CD14-positive monocyte (primary cell): ENCODE results near the gene CBX1. TPM values are rescaled to one million over a fixed set of nuclear protein-coding genes. Genes with fewer than 3 reads are reported as not detected.
"Not testable (repeated sequence)": the region's sequence is repeated elsewhere in the genome, so short reads cannot be mapped to it uniquely, and the experiment has no call there.

Source experiments
- DNase-seq, 3 donors: peaks; one replicate each; pipeline ENCODE4 v3.0.0-alpha.2; 2011 to 2022
- H2AFZ ChIP-seq: 2 replicates; pipeline ENCODE4 v1.6.0; 2012; ENCODE audit warnings: mild to moderate bottlenecking, low read depth, low read length, inconsistent platforms; ENCODE audit not compliant: insufficient read depth, poor library complexity, severe bottlenecking
- H3K27ac ChIP-seq, 2 donors: 1 replicate in 1 of 2; 2 replicates in 1 of 2; pipeline ENCODE4 v1.5.1; 2012 to 2013; ENCODE audit warnings: low read length in 2 of 2, control low read depth in 1 of 2, inconsistent platforms in 1 of 2, low read depth in 1 of 2, mild to moderate bottlenecking in 1 of 2
- H3K27me3 ChIP-seq, 2 donors: one replicate each; pipeline versions ENCODE4 v1.6.0 to v1.6.1; 2011 to 2013; ENCODE audit warnings: low read length in 2 of 2; ENCODE audit not compliant: control insufficient read depth in 2 of 2, insufficient read depth in 2 of 2
- H3K36me3 ChIP-seq, 2 donors: replicated peaks in 1 of 2; 1 replicate in 1 of 2; 2 replicates in 1 of 2; pipeline versions ENCODE4 v1.5.1 to v1.6.1; 2012 to 2013; ENCODE audit warnings: low read length in 2 of 2, control low read depth in 1 of 2, inconsistent platforms in 1 of 2, mild to moderate bottlenecking in 1 of 2; ENCODE audit not compliant: insufficient read depth in 2 of 2, control insufficient read depth in 1 of 2
- H3K4me1 ChIP-seq, 2 donors: 1 replicate in 1 of 2; 2 replicates in 1 of 2; pipeline versions ENCODE4 v1.5.1 to v1.6.1; 2012 to 2013; ENCODE audit warnings: low read length in 2 of 2, control low read depth in 1 of 2, inconsistent platforms in 1 of 2, mild to moderate bottlenecking in 1 of 2, moderate library complexity in 1 of 2; ENCODE audit not compliant: insufficient read depth in 2 of 2, control insufficient read depth in 1 of 2
- H3K4me2 ChIP-seq: replicated peaks from 2 replicates; pipeline ENCODE3; 2012; ENCODE audit warnings: low read length, moderate library complexity, mild to moderate bottlenecking; ENCODE audit not compliant: poor library complexity, severe bottlenecking; ENCODE audit errors: extremely low read depth
- H3K4me3 ChIP-seq, 3 experiments: fragments of 200-600 bp in 1 of 3; sonication (generic) in 1 of 3; replicated peaks in 1 of 3; 1 replicate in 2 of 3; 2 replicates in 1 of 3; pipeline ENCODE4 v1.5.1; 2011 to 2013; ENCODE audit warnings: low read length in 3 of 3, mild to moderate bottlenecking in 3 of 3, control low read depth in 2 of 3, low read depth in 2 of 3, inconsistent platforms in 1 of 3, moderate library complexity in 1 of 3
- H3K79me2 ChIP-seq: 2 replicates; pipeline ENCODE4 v1.6.0; 2012; ENCODE audit warnings: mild to moderate bottlenecking, control low read depth, inconsistent platforms, low read length, moderate library complexity; ENCODE audit not compliant: insufficient read depth
- H3K9ac ChIP-seq: 2 replicates; pipeline ENCODE4 v1.6.0; 2017; ENCODE audit warnings: low read length, mild to moderate bottlenecking; ENCODE audit not compliant: insufficient read depth, poor library complexity, severe bottlenecking
- H3K9me3 ChIP-seq, 2 donors: replicated peaks in 1 of 2; 1 replicate in 1 of 2; 2 replicates in 1 of 2; pipeline versions ENCODE4 v1.5.1 to v1.6.1; 2012 to 2013; ENCODE audit warnings: low read length in 2 of 2, control low read depth in 1 of 2; ENCODE audit not compliant: control insufficient read depth in 1 of 2, insufficient read depth in 1 of 2
- H4K20me1 ChIP-seq: 2 replicates; pipeline ENCODE4 v1.6.0; 2012; ENCODE audit warnings: mild to moderate bottlenecking, low read length, control low read depth, moderate library complexity; ENCODE audit not compliant: insufficient read depth
- H3K27ac Mint-ChIP-seq, 7 donors: one replicate each; pipeline ENCODE4 v1.8.0; 2020; ENCODE audit warnings: mild to moderate bottlenecking in 7 of 7, mixed read lengths in 7 of 7, moderate library complexity in 6 of 7, inconsistent platforms in 2 of 7
- H3K27me3 Mint-ChIP-seq, 3 donors: one replicate each; pipeline ENCODE4 v1.8.0; 2021 to 2022; ENCODE audit warnings: low read depth in 3 of 3, mild to moderate bottlenecking in 3 of 3, mixed read lengths in 3 of 3, moderate library complexity in 3 of 3, inconsistent platforms in 1 of 3
- H3K36me3 Mint-ChIP-seq, 2 donors: one replicate each; pipeline ENCODE4 v1.8.0; 2020; ENCODE audit warnings: mixed read lengths in 2 of 2, inconsistent platforms in 1 of 2, mild to moderate bottlenecking in 1 of 2
- H3K4me1 Mint-ChIP-seq: one replicate; pipeline ENCODE4 v1.8.0; 2020; ENCODE audit warnings: mild to moderate bottlenecking, mixed read lengths
- H3K4me3 Mint-ChIP-seq, 2 donors: one replicate each; pipeline ENCODE4 v1.8.0; 2020; ENCODE audit warnings: mild to moderate bottlenecking in 2 of 2, mixed read lengths in 2 of 2, moderate library complexity in 1 of 2
- H3K9me3 Mint-ChIP-seq, 7 donors: one replicate each; pipeline ENCODE4 v1.8.0; 2020 to 2022; ENCODE audit warnings: mixed read lengths in 7 of 7, mild to moderate bottlenecking in 6 of 7, moderate library complexity in 6 of 7, inconsistent platforms in 2 of 7
- CTCF ChIP-seq: fragments of 200-600 bp; IDR thresholded peaks from one replicate; pipeline ENCODE4 v1.8.0; 2022; ENCODE audit warnings: antibody characterized with exemption, mild to moderate bottlenecking
- WGBS: methylation state at CpG from one replicate; pipeline ENCODE4 v1.1.5; 2013; ENCODE audit warnings: missing lambda C conversion rate; ENCODE audit not compliant: insufficient coverage; 5-methylcytosine and 5-hydroxymethylcytosine counted together
- intact Hi-C, 2 donors: fragments of 100-400 bp; cut with micrococcal nuclease; formaldehyde crosslinking; loops; one replicate each; pipeline versions ENCODE4 v1.15.0 to v1.15.1; 2023
- polyA plus RNA-seq, 3 donors: library from polyadenylated mRNA; depleted of rRNA in 1 of 3; unstranded in 2 of 3; stranded (reverse) in 1 of 3; fragments of 300-500 nt in 2 of 3; fragments of >200 nt in 1 of 3; fragmentation: Illumina TruSeq in 2 of 3; gene quantifications; 1 replicate in 2 of 3; 2 replicates in 1 of 3; pipeline ENCODE4 v1.2.3, GENCODE V29; 2012 to 2021

Gene CBX1
- polyA plus RNA-seq, 3 donors, result 12.5 to 18.2 (median 17.2) TPM

- Mint-ChIP-seq H3K36me3 (peaks cover 63 to 87% of the 10 kb centered on the region in 2 donors), H3K27ac (no peak overlapping the region), H3K4me1 (peaks cover 3% of the 10 kb centered on the region), H3K27me3 (peaks cover 0 to 3% (median 1%) of the 10 kb centered on the region in 3 donors), H3K9me3 (no peaks in the 10 kb centered on the region), H3K4me3 (no peak overlapping the region)
- intact Hi-C loops, result no loop called here
- Histone ChIP-seq H3K9ac (no peak overlapping the region), H2AFZ (no peak overlapping the region), H3K4me3 (no peak overlapping the region), H3K27me3 (no peaks in the 10 kb centered on the region), H4K20me1 (no peaks in the 10 kb centered on the region), H3K27ac (no peak overlapping the region), H3K79me2 (no peaks in the 10 kb centered on the region), H3K36me3 (peaks cover 51 to 94% of the 10 kb centered on the region in 2 donors), H3K4me1 (no peaks in the 10 kb centered on the region), H3K9me3 (no peaks in the 10 kb centered on the region), H3K4me2 (no peak overlapping the region)
- no peak for TF ChIP-seq CTCF
- no peak for DNase-seq
- WGBS, result 93% methylated on average over 3 of the region's 3 CpGs
Observed at GRCh38 chr17:48068491-48068961, 32.8 kb downstream of the CBX1 start.

GRCh38 chr17:48067808-48068207 lies 33.5 kb downstream of the CBX1 start:
- H4K20me1 ChIP-seq, H3K4me2 ChIP-seq, H3K79me2 ChIP-seq, H3K27ac Mint-ChIP-seq, H3K4me1 Mint-ChIP-seq, H3K27me3 Mint-ChIP-seq, H3K9me3 Mint-ChIP-seq, intact Hi-C loops, H3K4me3 Mint-ChIP-seq, H3K27ac ChIP-seq, H3K9ac ChIP-seq, H3K4me1 ChIP-seq, H3K4me3 ChIP-seq, H2AFZ ChIP-seq, H3K27me3 ChIP-seq, DNase-seq, H3K9me3 ChIP-seq: not testable (repeated sequence)
- peaks cover 53 to 97% of the 10 kb centered on the region in 2 donors for H3K36me3 ChIP-seq
- no CpG with 5 or more reads among the region's 2 CpGs for WGBS
- peaks cover 59 to 84% of the 10 kb centered on the region in 2 donors for H3K36me3 Mint-ChIP-seq
